ENCODE measurements around the gene ATP5MG. TPM values are rescaled to one million over a fixed set of nuclear protein-coding genes. Genes with fewer than 3 reads are reported as not detected.

The ATP5MG gene
- total and polyA plus RNA-seq, 8 donors, result 98.5 to 312 (median 146) TPM

DNA sequence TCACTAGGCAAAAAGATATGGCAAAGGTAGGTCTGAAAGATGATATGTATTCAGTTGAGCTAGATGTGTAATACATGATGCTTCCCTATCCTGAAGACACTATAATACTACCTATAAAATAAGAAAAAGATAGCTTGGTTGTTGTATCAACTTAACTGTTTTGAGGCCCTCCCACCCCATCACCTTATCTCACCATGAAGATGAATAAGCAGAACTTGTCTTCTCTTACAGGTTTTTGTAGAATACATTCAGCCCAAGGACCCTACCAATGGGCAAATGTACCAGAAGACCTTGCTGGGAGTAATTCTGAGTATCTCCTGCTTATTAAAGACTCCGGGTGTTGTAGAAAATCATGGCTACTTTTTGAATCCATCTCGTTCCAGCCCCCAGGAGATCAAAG, 28.1 kb upstream of the ATP5MG start:
- no peak for DNase-seq
- Histone ChIP-seq H3K36me3 (peaks cover 90 to 100% (median 99%) of the 10 kb centered on the region in 4 donors), H3K27me3 (no peaks in the 10 kb centered on the region), H3K4me3 (no peak overlapping the region), H3K9me3 (no peaks in the 10 kb centered on the region), H3K27ac (no peak overlapping the region), H3K4me1 (no peaks in the 10 kb centered on the region)
- intact Hi-C loops (cut with DNase I; ENCODE audit: low total_unique reads), result no loop called here
- WGBS, 5 donors, result 90 to 98% (median 93%) methylated on average over 2 of the region's 2 CpGs
- no peak for TF ChIP-seq POLR2A (IDR thresholded peaks at IDR 0.05)
- no peak for TF ChIP-seq EP300 (IDR thresholded peaks at IDR 0.05)
- TF ChIP-seq, protein P1, sequence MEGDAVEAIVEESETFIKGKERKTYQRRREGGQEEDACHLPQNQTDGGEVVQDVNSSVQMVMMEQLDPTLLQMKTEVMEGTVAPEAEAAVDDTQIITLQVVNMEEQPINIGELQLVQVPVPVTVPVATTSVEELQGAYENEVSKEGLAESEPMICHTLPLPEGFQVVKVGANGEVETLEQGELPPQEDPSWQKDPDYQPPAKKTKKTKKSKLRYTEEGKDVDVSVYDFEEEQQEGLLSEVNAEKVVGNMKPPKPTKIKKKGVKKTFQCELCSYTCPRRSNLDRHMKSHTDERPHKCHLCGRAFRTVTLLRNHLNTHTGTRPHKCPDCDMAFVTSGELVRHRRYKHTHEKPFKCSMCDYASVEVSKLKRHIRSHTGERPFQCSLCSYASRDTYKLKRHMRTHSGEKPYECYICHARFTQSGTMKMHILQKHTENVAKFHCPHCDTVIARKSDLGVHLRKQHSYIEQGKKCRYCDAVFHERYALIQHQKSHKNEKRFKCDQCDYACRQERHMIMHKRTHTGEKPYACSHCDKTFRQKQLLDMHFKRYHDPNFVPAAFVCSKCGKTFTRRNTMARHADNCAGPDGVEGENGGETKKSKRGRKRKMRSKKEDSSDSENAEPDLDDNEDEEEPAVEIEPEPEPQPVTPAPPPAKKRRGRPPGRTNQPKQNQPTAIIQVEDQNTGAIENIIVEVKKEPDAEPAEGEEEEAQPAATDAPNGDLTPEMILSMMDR (IDR thresholded peaks at IDR 0.05), result no peak
- no peak for TF ChIP-seq POLR2AphosphoS5 (IDR thresholded peaks at IDR 0.05)

DNA sequence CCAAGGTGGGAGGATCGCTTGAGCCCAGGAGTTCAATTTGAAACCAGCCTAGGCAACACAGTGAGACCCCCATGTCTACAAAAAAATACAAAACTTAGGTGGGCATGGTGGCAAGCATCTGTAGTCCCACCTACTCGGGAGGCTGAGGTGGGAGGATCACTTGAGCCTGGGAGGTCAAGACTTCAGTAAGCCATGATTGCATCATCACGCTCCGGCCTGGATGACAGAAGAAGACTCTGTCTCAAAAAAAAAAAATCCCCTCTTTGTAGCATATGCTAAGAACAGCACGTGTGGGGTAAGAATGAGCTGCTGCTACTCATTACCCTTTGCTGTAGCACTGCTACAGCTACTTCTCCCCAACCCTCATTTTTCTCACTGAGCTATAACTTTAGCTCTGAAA, 27.5 kb upstream of the ATP5MG start:
- no peaks in the 10 kb centered on the region for H3K4me1 ChIP-seq
- H3K27ac ChIP-seq, result no peak overlapping the region

DNA sequence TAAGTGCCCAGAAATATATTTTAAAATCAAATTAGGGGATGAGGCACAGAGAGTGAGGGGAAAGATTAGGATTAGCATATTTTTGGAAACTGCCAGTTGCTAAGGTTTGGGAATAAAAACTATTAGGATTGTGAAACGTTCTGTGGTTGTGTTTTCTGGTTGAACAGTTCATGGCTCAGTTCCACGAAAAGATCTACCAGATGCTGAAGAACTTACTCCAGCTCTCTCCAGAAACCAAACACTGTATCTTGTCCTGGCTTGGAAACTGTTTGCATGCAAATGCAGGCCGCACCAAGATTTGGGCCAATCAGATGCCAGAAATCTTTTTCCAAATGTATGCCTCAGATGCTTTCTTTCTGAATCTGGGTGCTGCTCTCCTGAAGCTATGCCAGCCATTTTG, 26.7 kb upstream of the ATP5MG start:
- no peak for DNase-seq
- H3K36me3 ChIP-seq, result peaks cover 90 to 100% (median 99%) of the 10 kb centered on the region in 4 donors
- no peak overlapping the region for H3K27ac ChIP-seq
- intact Hi-C loops (cut with DNase I; ENCODE audit: low total_unique reads), result no loop called here
- no peaks in the 10 kb centered on the region for H3K9me3 ChIP-seq
- TF ChIP-seq, protein P1 (IDR thresholded peaks at IDR 0.05), result no peak
- 75 to 86% (median 82%) methylated on average over 3 of the region's 3 CpGs for WGBS, 5 donors
- no peaks in the 10 kb centered on the region for H3K27me3 ChIP-seq
- H3K4me3 ChIP-seq, result no peak overlapping the region
- no peaks in the 10 kb centered on the region for H3K4me1 ChIP-seq

More for the DNA sequence above, 27.5 kb upstream of the ATP5MG start:
- TF ChIP-seq EP300 (IDR thresholded peaks at IDR 0.05) (no peak), POLR2AphosphoS5 (IDR thresholded peaks at IDR 0.05) (no peak), POLR2A (IDR thresholded peaks at IDR 0.05) (no peak)
- TF ChIP-seq, protein P1 (IDR thresholded peaks at IDR 0.05), result no peak
- WGBS, 5 donors, result 96 to 99% (median 97%) methylated on average over 5 of the region's 5 CpGs
- intact Hi-C loops (cut with DNase I; ENCODE audit: low total_unique reads), result no loop called here
- no peaks in the 10 kb centered on the region for H3K9me3 ChIP-seq
- no peak overlapping the region for H3K4me3 ChIP-seq
- no peaks in the 10 kb centered on the region for H3K27me3 ChIP-seq
- H3K36me3 ChIP-seq, result peaks cover 90 to 100% (median 99%) of the 10 kb centered on the region in 4 donors
- DNase-seq, result no peak

DNA sequence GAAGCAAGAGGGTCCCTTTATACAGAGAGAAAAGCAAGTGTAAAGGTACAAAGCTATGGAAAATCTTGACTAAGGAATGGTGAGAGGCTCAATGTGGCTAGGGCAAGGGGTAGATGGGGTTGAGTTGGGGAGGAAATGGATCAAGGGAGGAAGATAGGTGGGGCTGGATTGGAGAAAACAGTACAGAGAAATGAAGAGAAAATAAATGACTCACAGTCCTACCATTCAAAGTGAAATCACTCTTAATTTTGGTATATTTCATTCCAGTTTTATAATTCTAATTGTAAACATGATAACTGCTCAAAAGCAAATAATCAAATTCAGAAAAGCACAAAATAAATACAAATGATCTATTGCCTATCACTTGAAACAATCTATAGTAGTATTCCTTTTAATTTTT, 25.4 kb upstream of the ATP5MG start:
- no peaks in the 10 kb centered on the region for H3K27me3 ChIP-seq
- no peak overlapping the region for H3K4me3 ChIP-seq
- TF ChIP-seq, protein P1 (IDR thresholded peaks at IDR 0.05), result no peak
- TF ChIP-seq POLR2AphosphoS5 (IDR thresholded peaks at IDR 0.05), result no peak
- TF ChIP-seq EP300 (IDR thresholded peaks at IDR 0.05), result no peak
- no peak for TF ChIP-seq POLR2A (IDR thresholded peaks at IDR 0.05)
- no peak overlapping the region for H3K27ac ChIP-seq
- H3K4me1 ChIP-seq, result no peaks in the 10 kb centered on the region
- H3K36me3 ChIP-seq, result peaks cover 88 to 100% (median 99%) of the 10 kb centered on the region in 4 donors
- intact Hi-C loops (cut with DNase I; ENCODE audit: low total_unique reads), result no loop called here
- H3K9me3 ChIP-seq, result no peaks in the 10 kb centered on the region
- no peak for DNase-seq

All from stomach (tissue), 9 donors.